CD4-positive, alpha-beta T cell (primary cell): ENCODE measurements around the gene KCNJ11. TPM values are rescaled to one million over a fixed set of nuclear protein-coding genes. Genes with fewer than 3 reads are reported as not detected.
A peak's percentile ranks its signal among the peaks of the same experiment; 100 is the strongest.

Source experiments
- ATAC-seq: fragments of 200-7000 bp; cut with Tn5 transposase; one replicate; pipeline ENCODE4 v1.10.0; 2022; ENCODE audit warnings: mild to moderate bottlenecking; ENCODE audit not compliant: poor library complexity
- CTCF ChIA-PET: fragments of 350-600 bp; sonication (Branson Sonifier 250); formaldehyde crosslinking; loops from one replicate; lab custom pipeline; 2021; ENCODE audit warnings: antibody characterized with exemption, inconsistent platforms; lab: Charles Lee
- POLR2A ChIA-PET: fragments of 350-600 bp; sonication (Branson Sonifier 250); formaldehyde crosslinking; loops from one replicate; lab custom pipeline; 2021; ENCODE audit warnings: antibody characterized with exemption, inconsistent platforms; lab: Charles Lee
- DNase-seq, 14 experiments: peaks; one replicate each; pipeline ENCODE4 v3.0.0-alpha.2; 2013 to 2020; ENCODE audit warnings: mixed read lengths in 2 of 14
- H3K27ac ChIP-seq, 2 donors: one replicate each; pipeline versions ENCODE4 v1.5.1 to v1.7.0; 2013; ENCODE audit warnings: low read length in 2 of 2, low read depth in 1 of 2, mild to moderate bottlenecking in 1 of 2
- H3K27me3 ChIP-seq, 2 experiments: 1 replicate in 1 of 2; 2 replicates in 1 of 2; pipeline versions ENCODE4 v1.6.1 to v1.7.0; 2013; ENCODE audit warnings: low read length in 2 of 2, control low read depth in 1 of 2, mild to moderate bottlenecking in 1 of 2, moderate library complexity in 1 of 2; ENCODE audit not compliant: insufficient read depth in 2 of 2, control insufficient read depth in 1 of 2
- H3K36me3 ChIP-seq: one replicate; pipeline ENCODE4 v1.6.1; 2013; ENCODE audit warnings: low read length, control low read depth; ENCODE audit not compliant: insufficient read depth
- H3K4me1 ChIP-seq: one replicate; pipeline ENCODE4 v1.6.1; 2013; ENCODE audit warnings: low read length, control low read depth; ENCODE audit not compliant: insufficient read depth
- H3K4me3 ChIP-seq: one replicate; pipeline ENCODE4 v1.5.1; 2013; ENCODE audit warnings: mild to moderate bottlenecking, low read length, moderate library complexity
- H3K9me3 ChIP-seq, 2 experiments: 1 replicate in 1 of 2; 2 replicates in 1 of 2; pipeline versions ENCODE4 v1.6.1 to v1.7.0; 2013; ENCODE audit warnings: low read length in 2 of 2, mild to moderate bottlenecking in 2 of 2, control low read depth in 1 of 2, moderate library complexity in 1 of 2; ENCODE audit not compliant: control insufficient read depth in 1 of 2, insufficient read depth in 1 of 2
- H3K27ac Mint-ChIP-seq: one replicate; pipeline ENCODE4 v1.8.0; 2020; ENCODE audit warnings: mixed read lengths
- H3K27me3 Mint-ChIP-seq: one replicate; pipeline ENCODE4 v1.8.0; 2021; ENCODE audit warnings: mixed read lengths
- H3K36me3 Mint-ChIP-seq: one replicate; pipeline ENCODE4 v1.8.0; 2021; ENCODE audit warnings: low read depth, mixed read lengths
- H3K4me1 Mint-ChIP-seq: one replicate; pipeline ENCODE4 v1.8.0; 2021; ENCODE audit warnings: low read depth, mixed read lengths
- H3K4me3 Mint-ChIP-seq: one replicate; pipeline ENCODE4 v1.8.0; 2020; ENCODE audit warnings: mild to moderate bottlenecking, mixed read lengths
- H3K9me3 Mint-ChIP-seq: one replicate; pipeline ENCODE4 v1.8.0; 2020; ENCODE audit warnings: mixed read lengths
- CTCF ChIP-seq: fragments of 200-600 bp; IDR thresholded peaks from one replicate; pipeline ENCODE4 v1.8.0; 2022; ENCODE audit warnings: antibody characterized with exemption, mild to moderate bottlenecking
- intact Hi-C, 2 experiments: fragments of 100-400 bp; cut with DNase I in 1 of 2; cut with micrococcal nuclease in 1 of 2; formaldehyde crosslinking; loops; one replicate each; pipeline versions ENCODE4 v1.15.1 to v1.9.0; 2023 to 2025; cut with DNase I, micrococcal nuclease
- total RNA-seq, 174 experiments: library from RNA in 2 of 174; stranded (reverse) in 2 of 174; gene quantifications; one replicate each; pipeline ENCODE4 v1.2.3 and lab custom pipeline; 2021 to 2026

Gene KCNJ11
- total RNA-seq, 2 experiments from 2014 or later, result 0.08 TPM; not detected in 1

- H3K4me1 ChIP-seq, result peaks cover 15% of the 10 kb centered on the region
- intact Hi-C loops, result loop anchor here in 1 of 2 experiments (5.0 kb wide), 3 partner anchors 113 to 313 kb away; partner anchors contain the start of genes NUCB2, PIK3C2A and RPS13
- H3K9me3 Mint-ChIP-seq, result no peaks in the 10 kb centered on the region
- no peak for TF ChIP-seq CTCF
- no peaks in the 10 kb centered on the region for H3K9me3 ChIP-seq
- no peak overlapping the region for H3K27ac Mint-ChIP-seq
- no peak overlapping the region for H3K27ac ChIP-seq
- H3K4me3 ChIP-seq, result peak overlapping the region; percentile 62
- CTCF ChIA-PET, result interaction anchor here (0.5 to 1.7 kb wide), 3 partner anchors 36 to 188 kb away, joined by 3 to 7 read pairs (median 4); no protein-coding TSS in a partner anchor
- H3K36me3 Mint-ChIP-seq, result no peaks in the 10 kb centered on the region
- H3K27me3 Mint-ChIP-seq, result no peaks in the 10 kb centered on the region
- DNase-seq (peak in 1 of 14 experiments; percentile 4), ATAC-seq (no peak)
- peak overlapping the region; percentile 82 for H3K4me3 Mint-ChIP-seq
- H3K36me3 ChIP-seq, result no peaks in the 10 kb centered on the region
- no peaks in the 10 kb centered on the region for H3K4me1 Mint-ChIP-seq
- POLR2A ChIA-PET, result no interaction called here
- no peaks in the 10 kb centered on the region for H3K27me3 ChIP-seq
Measured at GRCh38 chr11:17389957-17390649, 1.6 kb upstream of the KCNJ11 start.

GRCh38 chr11:17389211-17389956 lies 925 bp upstream of the KCNJ11 start:
- no peaks in the 10 kb centered on the region for H3K4me1 Mint-ChIP-seq
- no peaks in the 10 kb centered on the region for H3K36me3 ChIP-seq
- peak overlapping the region; percentile 58 for H3K27ac Mint-ChIP-seq
- DNase-seq, result peak; percentile 69 to 91 (median 77)
- ChIA-PET POLR2A (interaction anchor here (1.0 kb wide), 1 partner anchor 311 kb away, joined by 3 read pairs; no protein-coding TSS in a partner anchor), CTCF (interaction anchor here (0.5 to 1.7 kb wide), 6 partner anchors 35 to 717 kb away, joined by 3 to 7 read pairs (median 4); no protein-coding TSS in a partner anchor)
- H3K9me3 ChIP-seq, result no peaks in the 10 kb centered on the region
- peak; percentile 79 for TF ChIP-seq CTCF
- no peaks in the 10 kb centered on the region for H3K27me3 Mint-ChIP-seq
- no peaks in the 10 kb centered on the region for H3K9me3 Mint-ChIP-seq
- H3K4me1 ChIP-seq, result peaks cover 15% of the 10 kb centered on the region
- peak; percentile 88 for ATAC-seq
- intact Hi-C loops, result loop anchor here in 1 of 2 experiments (5.0 kb wide), 1 partner anchor 112 kb away; the partner anchor contains the start of gene NUCB2
- peak overlapping the region; percentile 62 for H3K4me3 ChIP-seq
- H3K4me3 Mint-ChIP-seq, result peak overlapping the region; percentile 93
- no peak overlapping the region for H3K27ac ChIP-seq
- H3K27me3 ChIP-seq, result no peaks in the 10 kb centered on the region
- H3K36me3 Mint-ChIP-seq, result no peaks in the 10 kb centered on the region

GRCh38 chr11:17387811-17388210 lies 648 bp downstream of the KCNJ11 start:
- CTCF ChIA-PET, result no interaction called here
- peak overlapping the region; percentile 75 for H3K4me3 Mint-ChIP-seq
- TF ChIP-seq CTCF, result no peak
- H3K27ac ChIP-seq, result no peak overlapping the region
- no peak overlapping the region for H3K27ac Mint-ChIP-seq
- H3K36me3 ChIP-seq, result no peaks in the 10 kb centered on the region
- H3K27me3 Mint-ChIP-seq, result no peaks in the 10 kb centered on the region
- DNase-seq (peak in 1 of 14 experiments; percentile 37), ATAC-seq (no peak)
- no peaks in the 10 kb centered on the region for H3K9me3 ChIP-seq
- POLR2A ChIA-PET, result no interaction called here
- H3K36me3 Mint-ChIP-seq, result no peaks in the 10 kb centered on the region
- H3K4me1 ChIP-seq, result peaks cover 19% of the 10 kb centered on the region
- intact Hi-C loops, result loop anchor here in 1 of 2 experiments (2.0 to 5.0 kb wide), 2 partner anchors 33 to 111 kb away; partner anchors contain the start of gene NUCB2
- H3K4me1 Mint-ChIP-seq, result no peaks in the 10 kb centered on the region
- no peak overlapping the region for H3K4me3 ChIP-seq
- no peaks in the 10 kb centered on the region for H3K27me3 ChIP-seq
- no peaks in the 10 kb centered on the region for H3K9me3 Mint-ChIP-seq
